ENCODE results near the gene ZG16B.

The ZG16B gene

GRCh38 chr16:2808181-2808580 lies 21.9 kb upstream of the ZG16B start:
- no peak for DNase-seq

DNA sequence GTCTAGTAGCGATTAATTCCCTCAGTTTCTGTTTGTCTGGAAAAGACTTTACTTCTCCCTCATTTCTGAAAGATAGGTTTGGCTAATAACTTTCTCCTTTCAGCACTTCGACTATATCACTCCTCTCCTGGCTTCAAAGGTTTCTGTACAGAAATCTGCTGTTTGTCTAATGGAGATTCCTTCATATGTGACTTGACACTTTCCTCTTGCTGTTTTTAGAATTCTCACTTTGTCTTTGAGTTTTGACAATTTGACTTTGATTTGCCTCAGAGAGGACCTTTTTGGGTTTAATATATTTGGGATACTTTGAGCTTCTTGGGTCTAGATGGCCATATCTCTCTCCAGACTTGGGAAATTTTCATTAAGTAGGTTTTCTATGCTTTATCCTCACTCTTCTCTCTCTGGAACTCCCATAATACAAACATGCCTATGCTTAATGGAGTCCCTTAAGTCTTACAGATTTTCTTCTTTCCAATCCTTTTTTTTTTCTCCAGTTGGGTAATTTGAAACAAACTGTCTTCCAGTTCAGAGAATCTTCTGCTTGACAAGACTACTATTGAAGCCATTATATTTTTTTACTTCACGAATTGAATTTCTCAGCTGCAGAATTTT lies 20.8 kb upstream of the ZG16B start:
- no peak for DNase-seq

DNA sequence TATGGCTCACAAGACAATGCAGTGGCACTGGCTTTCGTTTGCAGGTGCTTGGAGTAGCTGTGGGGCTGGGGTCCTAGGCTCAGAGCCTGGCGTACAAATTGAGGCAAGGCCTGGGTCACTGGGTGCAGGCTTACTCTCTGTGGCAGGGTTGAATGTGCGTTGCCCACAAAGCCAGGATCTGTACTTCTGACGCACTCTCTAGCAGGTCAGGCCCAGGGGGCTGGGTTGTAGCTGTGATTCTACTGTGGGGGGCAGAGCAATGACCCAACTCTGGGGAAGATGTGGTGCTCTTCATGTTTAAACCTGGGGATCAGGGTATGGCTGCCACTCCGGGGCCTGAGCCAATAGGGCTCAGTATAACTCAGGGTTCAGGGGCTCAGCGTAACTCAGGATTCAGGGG lies 19.5 kb upstream of the ZG16B start:
- DNase-seq = no peak

- no peak for DNase-seq
Observed at GRCh38 chr16:2811703-2812471, 18.2 kb upstream of the ZG16B start.

DNA sequence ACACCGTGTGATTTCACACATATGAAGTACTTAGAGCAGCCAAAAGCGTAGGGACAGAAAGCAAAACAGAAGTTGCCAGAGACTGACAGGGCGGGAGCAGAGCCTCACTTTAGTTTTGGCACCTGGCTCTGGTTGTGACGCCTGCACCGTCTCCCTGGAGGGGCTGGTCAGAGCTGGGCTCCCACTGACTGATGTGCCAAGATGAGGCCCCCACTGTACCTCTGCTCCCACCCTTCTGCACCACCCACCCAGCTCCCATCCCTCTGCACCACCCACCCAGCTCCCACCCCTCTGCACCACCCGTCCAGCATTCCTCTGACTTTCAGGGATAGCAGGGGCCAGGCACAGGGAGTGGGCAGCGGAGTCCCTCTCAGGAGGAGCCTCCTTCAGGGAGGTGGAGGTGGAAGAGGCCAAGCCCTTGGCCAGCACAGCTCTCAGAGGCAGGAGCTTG lies 16.3 kb upstream of the ZG16B start:
- no peak for DNase-seq

DNA sequence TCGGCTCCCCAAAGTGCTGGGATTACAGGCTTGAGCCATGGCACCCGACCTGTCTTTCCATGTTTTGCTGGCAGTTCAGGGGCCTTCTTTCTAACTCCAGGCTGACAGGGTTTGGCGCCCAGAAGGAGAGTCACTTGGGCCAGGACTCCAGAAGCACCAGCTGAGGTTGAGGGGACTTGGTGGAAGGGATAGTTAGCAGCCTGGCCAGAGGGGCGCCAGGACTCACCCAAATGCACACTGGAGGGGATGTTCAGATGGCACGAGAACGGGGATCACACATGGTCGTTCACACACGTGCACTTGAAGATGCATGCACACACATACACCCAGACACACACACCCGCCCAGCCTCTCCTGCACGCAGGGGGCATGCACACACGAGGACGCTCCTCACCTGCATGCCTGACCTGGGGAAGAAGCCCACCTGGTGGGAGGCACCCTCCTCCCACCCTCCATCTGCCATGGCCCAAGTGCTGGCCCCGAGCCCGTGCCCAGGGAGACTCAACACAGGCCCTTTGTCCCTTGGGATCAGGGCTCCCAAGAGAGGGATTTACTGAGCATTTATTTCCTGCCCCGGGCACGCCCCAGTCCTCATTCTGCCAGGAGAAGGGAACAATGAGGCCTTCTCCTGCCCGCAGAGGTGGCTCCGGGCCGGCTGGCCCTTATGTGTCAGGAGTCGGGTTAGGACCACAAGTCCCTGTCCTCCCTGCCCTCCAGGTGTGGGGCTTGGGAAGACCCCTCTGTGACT lies 15.4 kb upstream of the ZG16B start:
- no peak for DNase-seq

DNA sequence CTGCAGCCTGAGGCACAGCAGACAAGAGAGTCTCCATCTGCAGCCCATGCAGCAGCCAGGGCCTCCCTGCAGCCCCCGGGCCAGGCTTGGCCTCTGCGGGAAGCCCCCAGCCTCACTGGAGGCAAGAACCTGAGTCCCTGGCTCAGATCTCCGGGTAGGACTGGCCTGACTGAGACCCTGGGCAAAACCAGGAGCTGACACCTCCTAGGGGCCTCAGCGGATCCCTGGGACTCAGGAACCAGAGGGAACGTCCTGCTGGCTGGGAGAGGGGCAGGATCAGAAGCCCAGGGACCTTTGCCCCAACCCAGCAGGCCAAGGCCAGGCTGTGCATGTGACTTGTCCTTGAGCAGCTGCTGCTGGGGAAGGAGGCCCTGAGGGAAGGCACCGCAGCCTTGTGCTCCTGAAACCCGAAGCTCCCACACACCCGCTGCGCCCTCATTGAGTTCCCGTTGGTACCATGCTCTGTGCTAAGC lies 14.8 kb upstream of the ZG16B start:
- DNase-seq = no peak

GRCh38 chr16:2816751-2817339 lies 13.3 kb upstream of the ZG16B start, which contains the start of gene PRSS21:
TSS of gene PRSS21 (plus strand) at chr16:2817237. CDS start at chr16:2817269, 32 bp downstream.
- DNase-seq = no peak

GRCh38 chr16:2817340-2818271 lies 12.5 kb upstream of the ZG16B start:
- DNase-seq = no peak

- DNase-seq = no peak
Observed at GRCh38 chr16:2818272-2818876, 11.7 kb upstream of the ZG16B start.

DNA sequence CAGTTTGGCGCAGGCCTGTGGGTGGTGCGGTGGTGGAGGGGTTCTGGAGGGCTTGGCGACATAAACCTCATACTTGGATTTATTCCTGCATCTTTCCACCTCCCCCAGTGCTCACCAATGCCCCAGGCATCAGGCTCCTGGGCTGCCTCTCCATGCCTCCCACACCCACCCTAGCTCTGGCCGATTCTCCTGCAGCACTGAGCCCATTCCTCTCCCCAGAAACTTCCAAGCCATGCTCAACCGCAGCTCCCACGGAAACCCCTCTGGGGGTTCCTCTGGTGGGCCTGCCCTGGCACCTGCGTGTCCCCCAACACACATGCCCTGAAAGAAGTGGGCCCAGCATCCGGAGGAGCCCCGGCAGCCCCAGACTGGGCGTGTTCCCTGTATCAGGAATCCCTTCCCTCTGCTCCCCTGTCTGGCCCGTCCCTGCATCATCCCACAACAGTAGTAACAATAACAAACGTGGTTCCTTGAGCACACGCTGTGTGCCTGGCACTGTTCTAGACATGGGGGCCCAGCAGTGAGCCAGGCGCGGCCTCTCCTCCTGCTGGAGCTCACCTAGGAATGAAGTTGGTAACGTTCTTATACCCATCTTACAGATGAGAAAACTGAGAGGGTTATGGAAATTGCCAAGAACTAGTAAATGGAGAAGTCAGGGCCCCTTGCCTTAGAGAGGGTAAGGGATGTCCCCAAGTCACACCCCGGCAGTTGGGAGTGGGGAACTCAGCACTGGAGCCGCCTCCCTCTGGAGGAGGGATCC lies 10.7 kb upstream of the ZG16B start:
- DNase-seq = no peak

- no peak for DNase-seq
Observed at GRCh38 chr16:2819939-2820835, 9.9 kb upstream of the ZG16B start.

DNA sequence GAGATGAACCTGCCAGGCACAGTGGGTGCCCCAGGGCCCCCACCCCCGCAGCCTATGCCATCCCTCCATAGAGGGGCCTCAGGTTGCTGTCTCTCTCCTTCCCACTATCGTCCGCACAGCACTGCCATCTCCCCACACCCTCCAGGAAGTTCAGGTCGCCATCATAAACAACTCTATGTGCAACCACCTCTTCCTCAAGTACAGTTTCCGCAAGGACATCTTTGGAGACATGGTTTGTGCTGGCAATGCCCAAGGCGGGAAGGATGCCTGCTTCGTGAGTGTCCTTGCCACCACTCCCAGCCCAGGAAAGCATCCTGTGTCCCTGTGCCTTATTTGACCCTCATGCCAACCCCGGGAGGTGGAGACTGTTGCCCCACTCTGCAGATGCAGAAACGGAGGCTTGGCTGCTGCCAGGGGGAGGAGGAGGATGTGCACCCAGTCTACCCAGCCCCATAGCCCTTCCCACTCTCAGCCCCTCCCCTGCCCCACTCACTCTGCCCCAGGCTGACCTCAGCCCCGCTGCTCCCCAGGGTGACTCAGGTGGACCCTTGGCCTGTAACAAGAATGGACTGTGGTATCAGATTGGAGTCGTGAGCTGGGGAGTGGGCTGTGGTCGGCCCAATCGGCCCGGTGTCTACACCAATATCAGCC lies 9.1 kb upstream of the ZG16B start:
- no peak for DNase-seq

DNA sequence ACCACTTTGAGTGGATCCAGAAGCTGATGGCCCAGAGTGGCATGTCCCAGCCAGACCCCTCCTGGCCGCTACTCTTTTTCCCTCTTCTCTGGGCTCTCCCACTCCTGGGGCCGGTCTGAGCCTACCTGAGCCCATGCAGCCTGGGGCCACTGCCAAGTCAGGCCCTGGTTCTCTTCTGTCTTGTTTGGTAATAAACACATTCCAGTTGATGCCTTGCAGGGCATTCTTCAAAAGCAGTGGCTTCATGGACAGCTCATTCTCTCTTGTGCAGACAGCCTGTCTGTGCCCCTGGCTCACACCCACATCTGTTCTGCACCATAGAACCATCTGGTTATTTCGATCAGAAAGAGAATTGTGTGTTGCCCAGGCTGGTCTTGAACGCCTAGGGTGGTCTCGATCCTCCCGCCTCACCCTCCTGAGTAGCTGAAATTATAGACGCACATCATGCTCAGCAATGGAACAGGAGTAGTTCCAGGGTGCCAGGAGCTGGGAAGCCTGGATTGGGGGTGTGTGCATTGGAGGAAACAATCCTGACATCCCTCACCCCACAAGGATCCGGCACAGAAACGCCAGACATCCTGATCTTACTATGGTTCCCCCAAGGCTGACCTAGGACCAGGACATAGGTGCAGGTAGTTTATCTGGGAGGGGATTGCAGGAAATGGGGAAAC lies 8.5 kb upstream of the ZG16B start:
- no peak for DNase-seq

DNA sequence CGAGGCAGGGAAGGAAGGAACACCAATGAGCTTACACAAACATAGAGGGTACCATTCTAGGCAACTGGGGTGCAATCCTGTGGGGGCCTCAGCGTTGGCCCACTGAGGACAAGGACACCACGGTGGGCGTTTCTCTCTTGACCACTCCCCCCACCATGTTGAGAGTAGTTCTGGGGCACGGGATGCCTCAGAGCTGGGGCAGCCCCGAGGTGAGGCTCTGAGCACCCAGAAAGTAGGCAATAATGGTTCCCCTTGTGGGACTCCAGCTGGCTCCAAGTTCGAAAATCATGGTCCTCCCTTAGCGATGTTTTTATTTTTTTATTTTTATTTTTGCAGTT lies 8.0 kb upstream of the ZG16B start:
- no peak for DNase-seq

DNA sequence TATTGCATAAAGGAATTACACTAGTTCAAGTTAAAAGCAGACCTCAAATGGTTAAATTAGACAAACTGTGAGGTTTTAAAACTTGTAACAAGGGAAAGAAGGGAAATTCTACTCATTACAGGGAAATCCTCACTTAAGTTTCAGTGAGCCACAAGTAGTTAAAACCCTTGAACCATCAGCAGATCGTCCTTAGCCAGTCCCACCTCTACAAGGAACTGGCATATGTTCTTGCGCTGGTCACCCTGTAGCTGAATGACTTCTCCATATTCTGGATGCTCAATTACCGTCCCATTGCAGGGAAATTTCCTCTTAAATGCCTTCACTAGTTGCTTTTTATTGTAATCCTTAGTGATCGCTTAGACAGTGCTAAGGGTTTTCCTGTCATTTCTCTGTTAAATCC lies 7.6 kb upstream of the ZG16B start:
- DNase-seq = no peak

GRCh38 chr16:2824626-2825025 lies 5.5 kb upstream of the ZG16B start:
- DNase-seq = no peak

DNA sequence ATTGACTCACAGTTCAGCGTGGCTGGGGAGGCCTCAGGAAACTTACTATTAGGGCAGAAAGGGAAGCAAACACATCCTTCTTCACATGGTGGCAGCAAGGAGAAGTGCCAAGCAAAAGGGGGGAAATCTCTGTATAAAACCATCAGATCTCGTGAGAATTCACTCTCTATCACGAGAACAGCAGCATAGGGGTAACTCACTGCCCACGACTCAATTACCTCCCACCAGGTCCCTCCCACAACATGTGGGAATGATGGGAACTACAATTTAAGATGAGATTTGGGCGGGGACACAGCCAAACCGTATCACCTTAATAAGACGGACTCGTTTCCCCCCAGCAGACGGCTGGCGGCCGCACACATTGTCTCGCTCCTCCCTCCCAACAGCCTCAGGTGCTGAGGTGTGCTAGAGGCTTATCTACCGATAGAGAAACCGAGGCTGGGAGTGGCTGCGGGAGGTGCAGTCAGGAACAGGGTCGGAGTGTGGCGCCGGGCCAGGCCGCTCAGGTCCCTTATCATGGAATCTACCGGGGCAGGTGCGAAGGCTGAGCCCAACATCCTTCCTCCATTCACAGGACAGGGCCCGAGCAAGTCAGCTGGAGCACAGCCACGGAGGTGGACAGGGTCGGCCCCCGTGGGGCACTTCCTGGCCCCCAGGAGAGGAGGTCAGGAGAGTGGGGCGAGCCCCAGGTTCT lies 4.9 kb upstream of the ZG16B start:
- DNase-seq = no peak

Measured in T-helper 9 cell (primary cell).